IPS-18a (cell line): Measurements from ENCODE around the gene SOCS6.
"Not testable (repeated sequence)": the region's sequence is repeated elsewhere in the genome, so short reads cannot be mapped to it uniquely, and the experiment has no call there.

Experiments
- H3K27ac ChIP-seq: one replicate; pipeline ENCODE4 v1.5.1; 2013; ENCODE audit warnings: low read length
- H3K27me3 ChIP-seq: one replicate; pipeline ENCODE4 v1.6.1; 2013; ENCODE audit warnings: mild to moderate bottlenecking, low read length; ENCODE audit not compliant: control insufficient read depth, insufficient read depth
- H3K36me3 ChIP-seq: one replicate; pipeline ENCODE4 v1.6.1; 2013; ENCODE audit warnings: low read depth, low read length; ENCODE audit not compliant: control insufficient read depth
- H3K4me1 ChIP-seq: one replicate; pipeline ENCODE4 v1.6.1; 2013; ENCODE audit warnings: low read depth, low read length; ENCODE audit not compliant: control insufficient read depth
- H3K4me3 ChIP-seq: one replicate; pipeline ENCODE4 v1.5.1; 2013; ENCODE audit warnings: low read length
- H3K9ac ChIP-seq: one replicate; pipeline ENCODE4 v1.6.1; 2013; ENCODE audit warnings: mild to moderate bottlenecking, low read length, moderate library complexity
- H3K9me3 ChIP-seq: one replicate; pipeline ENCODE4 v1.6.1; 2013; ENCODE audit warnings: low read depth, low read length; ENCODE audit not compliant: control insufficient read depth

Gene SOCS6

GRCh38 chr18:70331456-70332097, 42.7 kb downstream of the SOCS6 start:
- no peaks in the 10 kb centered on the region for H3K36me3 ChIP-seq
- peaks cover 11% of the 10 kb centered on the region for H3K4me1 ChIP-seq
- no peak overlapping the region for H3K27ac ChIP-seq
- no peak overlapping the region for H3K4me3 ChIP-seq
- H3K9me3 ChIP-seq, result peaks cover 4% of the 10 kb centered on the region
- H3K27me3 ChIP-seq, result no peaks in the 10 kb centered on the region
- H3K9ac ChIP-seq, result no peak overlapping the region

GRCh38 chr18:70332694-70333093, 43.8 kb downstream of the SOCS6 start:
- Histone ChIP-seq H3K4me3 (no peak overlapping the region), H3K27me3 (no peaks in the 10 kb centered on the region), H3K9ac (no peak overlapping the region), H3K27ac (no peak overlapping the region), H3K36me3 (no peaks in the 10 kb centered on the region), H3K9me3 (peaks cover 4% of the 10 kb centered on the region), H3K4me1 (peaks cover 16% of the 10 kb centered on the region)

GRCh38 chr18:70333316-70333715, 44.5 kb downstream of the SOCS6 start:
- no peak overlapping the region for H3K9ac ChIP-seq
- H3K4me3 ChIP-seq, result no peak overlapping the region
- H3K4me1 ChIP-seq, result peaks cover 16% of the 10 kb centered on the region
- no peaks in the 10 kb centered on the region for H3K27me3 ChIP-seq
- H3K36me3 ChIP-seq, result no peaks in the 10 kb centered on the region
- peaks cover 4% of the 10 kb centered on the region for H3K9me3 ChIP-seq
- H3K27ac ChIP-seq, result no peak overlapping the region

- no peak overlapping the region for H3K27ac ChIP-seq
- H3K4me1 ChIP-seq, result peaks cover 16% of the 10 kb centered on the region
- H3K36me3 ChIP-seq, result no peaks in the 10 kb centered on the region
- H3K4me3 ChIP-seq, result no peak overlapping the region
- H3K9ac ChIP-seq, result no peak overlapping the region
- H3K27me3 ChIP-seq, result no peaks in the 10 kb centered on the region
- H3K9me3 ChIP-seq, result peaks cover 4% of the 10 kb centered on the region
These were observed 44.9 kb downstream of the SOCS6 start for GRCh38 chr18:70333757-70334156.

GRCh38 chr18:70334264-70334663, 45.4 kb downstream of the SOCS6 start:
- Histone ChIP-seq H3K36me3 (no peaks in the 10 kb centered on the region), H3K4me1 (peaks cover 16% of the 10 kb centered on the region), H3K9me3 (peaks cover 4% of the 10 kb centered on the region), H3K9ac (no peak overlapping the region), H3K4me3 (no peak overlapping the region), H3K27ac (no peak overlapping the region), H3K27me3 (no peaks in the 10 kb centered on the region)

GRCh38 chr18:70334728-70335329, 46.0 kb downstream of the SOCS6 start:
- Histone ChIP-seq H3K4me3 (no peak overlapping the region), H3K27me3 (no peaks in the 10 kb centered on the region), H3K27ac (no peak overlapping the region), H3K9ac (no peak overlapping the region), H3K4me1 (peaks cover 16% of the 10 kb centered on the region), H3K9me3 (peaks cover 4% of the 10 kb centered on the region), H3K36me3 (no peaks in the 10 kb centered on the region)

- Histone ChIP-seq H3K27ac (no peak overlapping the region), H3K4me1 (peaks cover 9% of the 10 kb centered on the region), H3K4me3 (no peak overlapping the region), H3K36me3 (no peaks in the 10 kb centered on the region), H3K9me3 (peaks cover 4% of the 10 kb centered on the region), H3K27me3 (no peaks in the 10 kb centered on the region), H3K9ac (no peak overlapping the region)
These were observed 47.3 kb downstream of the SOCS6 start for GRCh38 chr18:70335892-70336726.

GRCh38 chr18:70337139-70337972, 48.5 kb downstream of the SOCS6 start:
- Histone ChIP-seq H3K9ac (no peak overlapping the region), H3K36me3 (no peaks in the 10 kb centered on the region), H3K4me3 (no peak overlapping the region), H3K27ac (no peak overlapping the region), H3K4me1 (peaks cover 5% of the 10 kb centered on the region), H3K27me3 (no peaks in the 10 kb centered on the region), H3K9me3 (peaks cover 4% of the 10 kb centered on the region)

- Histone ChIP-seq H3K27ac (no peak overlapping the region), H3K4me1 (peaks cover 5% of the 10 kb centered on the region), H3K4me3 (no peak overlapping the region), H3K9me3 (peaks cover 4% of the 10 kb centered on the region), H3K36me3 (no peaks in the 10 kb centered on the region), H3K9ac (no peak overlapping the region), H3K27me3 (no peaks in the 10 kb centered on the region)
These were observed 50.0 kb downstream of the SOCS6 start for GRCh38 chr18:70338890-70339289.

- H3K36me3 ChIP-seq, result no peaks in the 10 kb centered on the region
- H3K9ac ChIP-seq, result no peak overlapping the region
- H3K27ac ChIP-seq, result no peak overlapping the region
- H3K4me3 ChIP-seq, result no peak overlapping the region
- no peaks in the 10 kb centered on the region for H3K9me3 ChIP-seq
- H3K27me3 ChIP-seq, result no peaks in the 10 kb centered on the region
- peaks cover 5% of the 10 kb centered on the region for H3K4me1 ChIP-seq
These were observed 51.1 kb downstream of the SOCS6 start for GRCh38 chr18:70339915-70340314.

- not testable (repeated sequence) for H3K27ac ChIP-seq, H3K4me1 ChIP-seq, H3K9me3 ChIP-seq, H3K36me3 ChIP-seq, H3K27me3 ChIP-seq, H3K4me3 ChIP-seq, H3K9ac ChIP-seq
These were observed 59.6 kb downstream of the SOCS6 start for GRCh38 chr18:70348481-70348880.
